HG02973 (cell line): ENCODE data around the gene IGF2R.
"Not testable (repeated sequence)": the region's sequence is repeated elsewhere in the genome, so short reads cannot be mapped to it uniquely, and the experiment has no call there.

Experiments used
- ATAC-seq: cut with Tn5 transposase; IDR thresholded peaks from one replicate; pipeline ENCODE4 v1.9.1; 2021; ENCODE audit warnings: moderate library complexity; ENCODE audit not compliant: unreplicated experiment

Gene IGF2R

GRCh38 chr6:159996087-159996622 is 27.3 kb downstream of the IGF2R start:
- no peak for ATAC-seq

GRCh38 chr6:159996626-159997497 is 28.0 kb downstream of the IGF2R start:
- ATAC-seq: no peak

DNA sequence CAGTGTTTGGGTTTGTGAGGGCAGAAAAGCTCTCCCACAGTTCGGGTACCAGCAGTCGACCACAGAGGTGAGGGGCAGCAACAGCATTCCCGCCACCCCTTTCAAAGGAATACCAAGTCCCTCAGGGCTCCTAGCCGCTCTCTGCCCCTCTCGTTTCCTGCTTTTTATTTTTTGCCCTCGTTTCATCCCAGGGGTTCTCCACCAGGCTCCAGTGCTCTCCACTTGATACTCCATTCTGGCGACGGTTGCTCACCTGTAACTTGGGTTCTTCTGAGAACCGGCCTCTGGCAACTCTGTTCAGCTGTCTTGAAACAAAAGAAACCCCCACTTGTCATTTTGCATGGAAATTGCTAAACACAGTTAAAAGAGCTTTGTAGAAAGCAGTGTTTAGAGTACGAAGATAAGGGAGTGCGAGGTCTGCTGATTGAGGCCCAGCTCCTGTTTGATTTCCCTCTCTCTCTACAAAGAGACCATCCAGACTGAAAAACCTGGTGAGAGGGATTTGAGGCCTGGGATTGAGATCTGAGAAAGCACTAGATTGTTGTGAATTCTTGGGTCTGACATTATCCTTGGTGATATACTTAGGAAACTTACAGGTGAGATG is 28.7 kb downstream of the IGF2R start:
- no peak for ATAC-seq

GRCh38 chr6:159998538-159998937 is 29.7 kb downstream of the IGF2R start:
- no peak for ATAC-seq

DNA sequence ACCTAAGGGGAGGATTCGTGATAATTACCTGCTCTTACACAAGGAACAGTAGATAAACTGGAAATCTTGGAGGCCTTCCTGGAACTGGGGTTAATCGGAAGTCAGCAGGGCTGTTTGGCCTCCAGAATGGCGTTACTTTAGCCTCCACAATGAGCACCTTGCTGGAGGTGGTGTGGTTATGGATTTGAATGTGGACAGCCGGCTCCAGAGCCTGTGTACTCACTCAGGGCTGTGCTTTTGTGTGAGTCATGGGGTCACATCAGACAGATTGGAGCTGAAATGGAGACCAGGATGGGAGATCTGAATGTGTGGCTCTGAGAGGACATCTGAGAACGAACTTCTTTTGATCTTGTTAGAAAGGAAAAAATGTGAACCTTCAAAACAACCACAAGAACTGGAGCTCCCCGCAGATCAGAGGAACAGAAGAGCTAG is 30.4 kb downstream of the IGF2R start:
- no peak for ATAC-seq

DNA sequence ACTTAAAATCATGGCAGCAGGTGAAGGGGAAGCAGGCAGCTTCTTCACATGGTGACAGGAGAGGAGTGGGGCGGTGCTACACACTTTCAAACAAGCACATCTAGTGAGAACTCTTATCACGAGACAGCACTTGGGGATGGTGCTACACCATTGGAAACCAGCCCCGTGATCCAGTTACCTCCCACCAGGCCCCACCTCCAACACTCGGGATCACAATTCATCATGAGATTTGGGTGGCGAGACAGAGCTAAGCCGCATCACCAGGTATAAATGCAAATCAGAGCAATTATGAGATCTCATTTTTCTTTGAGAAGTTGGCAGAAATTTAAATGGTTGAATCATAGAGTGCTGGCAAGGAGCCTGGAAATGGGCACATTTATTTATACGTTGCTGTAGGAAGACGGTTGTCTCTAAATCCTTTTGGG is 31.4 kb downstream of the IGF2R start:
- ATAC-seq: no peak

DNA sequence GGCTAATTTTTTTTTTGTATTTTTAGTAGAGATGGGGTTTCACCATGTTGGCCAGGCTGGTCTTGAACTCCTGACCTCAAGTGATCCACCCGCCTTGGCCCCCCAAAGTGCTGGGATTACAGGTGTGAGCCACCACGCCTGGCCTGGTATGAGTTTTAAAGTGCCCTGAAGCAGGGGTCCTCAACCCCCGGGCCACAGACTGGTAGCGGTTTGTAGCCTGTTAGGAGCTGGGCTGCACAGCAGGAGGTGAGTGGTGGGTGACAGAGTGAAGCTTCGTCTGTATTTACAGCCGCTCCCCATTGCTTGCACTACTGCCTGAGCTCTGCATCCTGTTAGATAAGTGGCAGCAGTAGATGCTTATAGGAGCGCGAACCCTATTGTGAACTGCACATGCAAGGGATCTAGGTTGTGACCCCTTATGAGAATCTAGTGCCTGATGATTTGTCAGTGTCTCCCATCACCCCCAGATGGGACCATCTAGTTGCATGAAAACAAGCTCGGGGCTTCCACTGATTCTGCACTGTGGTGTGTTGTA is 32.1 kb downstream of the IGF2R start:
- not testable (repeated sequence) for ATAC-seq

GRCh38 chr6:160002882-160003281 is 34.0 kb downstream of the IGF2R start:
- no peak for ATAC-seq

- ATAC-seq: no peak
Observed at GRCh38 chr6:160004018-160004417, 35.1 kb downstream of the IGF2R start.

GRCh38 chr6:160004419-160005175 is 35.7 kb downstream of the IGF2R start:
- no peak for ATAC-seq

- no peak for ATAC-seq
Observed at GRCh38 chr6:160005211-160005610, 36.3 kb downstream of the IGF2R start.

DNA sequence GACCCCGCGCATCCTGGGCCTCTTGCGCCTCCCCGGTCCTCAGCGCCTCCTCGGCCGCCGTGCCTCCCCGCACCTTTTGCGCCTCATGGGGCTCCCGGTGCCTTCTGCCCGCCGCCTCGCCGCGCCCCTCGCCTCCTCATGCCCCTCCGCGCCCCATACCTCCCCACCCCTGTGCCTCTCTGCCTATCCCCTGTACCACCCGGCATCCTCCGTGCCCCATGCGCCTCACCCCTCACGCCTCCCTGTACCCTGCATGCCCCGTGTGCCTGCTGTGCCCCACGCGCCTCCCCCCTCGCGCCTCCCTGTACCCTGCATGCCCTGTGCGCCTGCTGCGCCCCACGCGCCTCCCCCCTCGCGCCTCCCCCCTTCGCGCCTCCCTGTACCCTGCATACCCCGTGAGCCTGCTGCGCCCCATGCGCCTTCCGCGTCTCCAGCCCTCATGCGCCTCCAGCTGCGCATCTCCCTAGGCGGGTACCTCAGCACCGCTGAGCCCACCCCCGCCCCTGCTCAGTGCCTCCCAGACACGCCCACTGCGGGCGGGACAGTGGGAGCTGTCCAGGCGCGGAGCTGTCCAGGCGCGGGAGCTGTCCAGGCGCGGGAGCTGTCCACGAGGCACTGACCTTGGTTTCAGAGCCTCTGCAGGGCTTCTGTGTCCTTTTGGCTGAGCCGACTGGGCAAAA is 37.1 kb downstream of the IGF2R start:
- ATAC-seq: no peak

DNA sequence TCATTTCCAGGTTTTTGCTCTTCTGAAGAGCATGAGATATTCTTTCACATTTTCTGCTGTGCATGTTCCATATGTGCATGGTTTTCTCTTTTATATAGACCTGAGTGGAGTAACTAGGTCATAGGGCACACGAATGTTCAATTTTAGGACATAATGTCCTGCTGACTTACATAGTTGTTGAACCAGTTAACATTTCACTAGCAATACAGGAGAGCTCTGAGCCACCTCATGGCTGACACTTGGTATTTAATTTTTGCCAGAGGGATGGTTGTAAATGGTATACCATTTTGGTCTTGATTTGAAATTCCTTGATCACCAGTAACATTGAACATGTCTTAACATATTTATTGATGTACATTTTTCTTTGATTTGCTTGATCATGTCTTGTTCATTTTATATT is 38.3 kb downstream of the IGF2R start:
- ATAC-seq: no peak

DNA sequence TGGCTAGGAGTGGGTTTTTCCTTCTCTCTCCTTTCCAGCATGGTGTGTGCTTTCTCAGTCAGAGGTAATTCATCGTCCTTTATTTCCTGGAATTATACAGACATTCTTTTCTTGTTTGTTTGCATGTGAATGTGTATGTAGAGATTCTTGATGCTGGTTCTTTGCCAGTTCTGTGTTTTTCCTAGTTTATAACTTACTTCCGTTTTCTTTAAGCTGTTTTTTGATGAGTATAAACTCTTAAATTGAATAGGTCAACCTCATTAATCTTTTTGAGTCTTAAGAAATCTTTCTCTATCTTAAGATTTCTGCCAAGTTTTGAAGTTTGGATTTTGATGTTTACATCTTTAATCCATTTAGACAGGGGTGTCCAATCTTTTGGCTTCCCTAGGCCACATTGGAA is 38.7 kb downstream of the IGF2R start:
- no peak for ATAC-seq

DNA sequence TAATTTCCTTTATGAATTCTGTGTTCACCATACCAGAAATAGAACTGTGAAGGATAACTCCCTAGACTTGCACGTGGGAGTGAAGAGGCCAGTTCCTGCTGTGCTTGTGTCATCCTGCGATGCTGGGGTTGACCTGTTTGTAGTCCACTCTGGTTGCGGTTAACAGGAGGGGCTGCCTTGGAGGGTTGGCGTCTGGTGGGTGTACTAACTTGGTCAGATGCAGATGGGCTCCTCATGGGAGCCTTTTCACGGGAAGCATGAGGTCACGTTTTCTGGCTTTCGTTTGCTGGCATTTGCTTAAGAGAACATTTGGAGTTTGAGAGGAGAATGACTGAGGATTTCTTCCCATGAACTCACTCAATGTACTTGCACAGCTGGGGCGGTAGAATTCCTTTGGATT is 41.2 kb downstream of the IGF2R start:
- no peak for ATAC-seq

DNA sequence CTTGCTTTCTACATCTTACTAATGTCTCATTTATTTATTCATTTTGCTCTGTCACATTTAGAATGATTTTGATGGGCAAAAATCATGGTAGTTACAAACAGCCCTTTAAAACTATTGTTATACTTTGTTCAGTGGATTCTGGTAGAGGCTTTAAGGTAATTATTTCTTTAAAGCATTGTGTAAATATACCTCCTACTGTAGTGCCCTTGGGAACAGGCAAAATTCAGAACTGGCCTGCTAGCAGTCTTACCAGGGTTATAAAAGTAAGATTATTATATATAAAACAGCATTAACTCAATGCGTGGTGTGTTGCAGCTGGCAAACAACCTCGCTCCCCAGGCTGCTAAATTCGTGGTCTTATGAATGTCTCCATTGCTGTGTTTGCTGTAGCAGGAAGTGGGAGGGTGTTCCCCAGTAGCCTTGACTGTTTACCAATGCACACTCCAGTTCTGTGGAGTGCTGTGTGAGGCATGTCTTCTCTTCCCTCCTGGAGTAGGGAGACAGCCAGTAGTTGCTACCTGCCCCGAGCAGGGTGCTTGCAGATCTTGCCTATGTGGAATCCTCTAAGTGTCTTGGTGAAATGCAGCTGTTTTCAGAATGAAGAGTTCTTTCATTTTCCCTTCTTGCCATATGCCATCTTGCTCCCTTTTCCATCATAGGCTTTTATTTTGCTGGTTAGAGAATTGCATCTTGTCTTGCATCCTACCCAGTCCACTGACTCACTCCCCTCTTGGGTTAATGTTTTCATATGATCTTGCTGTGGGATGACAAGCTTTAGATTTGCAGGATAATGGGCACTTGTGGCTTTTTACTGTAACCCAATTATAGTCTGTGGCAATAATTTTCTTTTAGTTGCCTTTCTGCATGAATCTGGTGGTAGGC is 45.3 kb downstream of the IGF2R start:
- ATAC-seq: no peak

- ATAC-seq: no peak
Observed at GRCh38 chr6:160014869-160015182, 45.9 kb downstream of the IGF2R start.

DNA sequence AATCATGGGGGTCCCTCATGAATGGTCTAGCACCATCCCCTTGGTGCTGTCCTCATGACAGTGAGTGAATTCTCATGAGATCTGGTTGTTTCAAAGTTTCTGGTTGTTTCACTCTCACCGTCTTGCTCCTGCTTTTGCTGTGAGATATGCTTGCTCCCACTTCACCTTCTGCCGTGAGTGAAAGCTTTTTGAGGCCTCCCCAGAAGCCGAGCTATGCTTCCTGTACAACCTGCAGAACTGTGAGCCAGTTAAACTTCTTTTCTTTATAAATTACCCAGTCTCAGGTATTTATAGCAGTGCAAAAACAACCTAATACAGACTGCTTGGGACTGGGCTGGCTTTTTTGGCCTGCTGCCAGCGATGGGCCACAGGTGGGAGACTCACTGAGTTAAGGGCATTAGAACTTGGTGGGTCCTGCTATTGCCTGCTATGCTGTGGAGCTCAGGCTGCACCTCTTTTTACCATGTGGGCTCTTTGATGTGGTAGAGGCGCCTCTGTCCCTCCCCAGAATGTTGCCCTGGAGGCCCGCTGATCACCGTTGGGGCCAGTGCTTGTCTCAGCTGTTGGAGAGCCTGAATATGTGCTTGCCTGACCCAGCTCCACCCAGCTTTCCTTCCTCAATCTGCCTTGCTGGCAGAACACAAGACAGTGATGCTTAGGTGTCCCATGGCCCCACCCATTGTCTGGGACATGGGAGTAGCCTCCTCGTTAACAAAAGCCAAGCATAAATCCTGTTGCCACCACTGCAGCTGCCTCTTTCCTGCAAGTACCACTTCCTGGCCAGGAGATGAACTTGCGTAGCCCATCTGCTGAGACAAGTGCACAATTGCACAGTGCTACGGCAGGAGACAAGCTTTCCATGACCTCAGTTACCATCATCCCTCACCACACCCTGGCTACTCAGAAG is 47.1 kb downstream of the IGF2R start:
- no peak for ATAC-seq

DNA sequence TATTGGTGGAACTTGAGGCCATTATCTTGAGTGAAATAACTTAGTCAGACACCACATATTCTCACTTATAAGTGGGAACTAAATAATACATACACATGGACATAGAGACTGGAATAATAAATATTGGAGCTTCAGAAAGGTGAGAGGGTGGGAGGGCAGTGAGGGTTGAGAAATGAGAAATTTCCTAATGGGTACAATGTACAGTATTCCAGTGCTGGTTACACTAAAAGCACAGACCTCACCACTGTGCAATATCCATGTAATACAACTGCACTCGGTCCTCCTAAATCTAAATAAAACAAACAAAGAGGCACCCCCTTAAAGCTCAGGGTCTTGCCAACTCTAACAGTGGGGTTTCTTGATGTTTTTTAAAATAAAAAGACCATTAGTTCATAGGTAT is 53.2 kb downstream of the IGF2R start:
- ATAC-seq: no peak
